K562 (cell line): ENCODE results near the gene TMCC2. TPM values are rescaled to one million over a fixed set of nuclear protein-coding genes. Genes with fewer than 3 reads are reported as not detected.

Experiments
- ATAC-seq: fragments of 200-7000 bp; cut with Tn5 transposase; 3 replicates; pipeline ENCODE4 v1.9.1; 2020; ENCODE audit warnings: moderate library complexity
- BruUV-seq: library from RNA; stranded (reverse); fragments of 400-500 nt; replicated peaks from 2 replicates; lab custom pipeline; 2021; lab: Mats Ljungman, UMichigan
- CTCF ChIA-PET: fragments of 300-600 bp; formaldehyde crosslinking; extraction: SDS; loops from one replicate; lab custom pipeline; 2021; ENCODE audit warnings: low intra/inter-chr PET ratio; lab: Yijun Ruan, JAX
- POLR2A ChIA-PET: fragments of 300-600, 350-650 bp; sonication (Branson Sonifier 250); formaldehyde crosslinking; extraction: SDS; loops from one replicate; lab custom pipeline; 2021; ENCODE audit warnings: antibody characterized with exemption, inconsistent platforms; lab: Yijun Ruan, JAX
- DNase-seq, 4 experiments: peaks; one replicate each; pipeline versions ENCODE4 v3.0.0 to v3.0.0-alpha.2; 2011 to 2018; ENCODE audit warnings: low spot score in 3 of 4, mixed read lengths in 3 of 4; ENCODE audit errors: extremely low read depth in 1 of 4
- FAIRE-seq: peaks from 2 replicates; lab custom pipeline; 2011; peaks lifted over from hg19 to GRCh38; lab: Jason Lieb, UNC
- H2AFZ ChIP-seq: 2 replicates; pipeline ENCODE4 v1.6.0; 2011; ENCODE audit warnings: low read depth, low read length, control low read depth, inconsistent platforms
- H3K27ac ChIP-seq: fragments of 200-600 bp; 3 replicates; pipeline ENCODE4 v1.8.0; 2011; ENCODE audit warnings: low read depth, mild to moderate bottlenecking, control low read depth, inconsistent platforms, low read length, moderate library complexity, mixed read lengths; ENCODE audit errors: extremely low read depth
- H3K27me3 ChIP-seq, 2 experiments: fragments of 300-600 bp in 1 of 2; 2 replicates in 1 of 2; 3 replicates in 1 of 2; pipeline versions ENCODE4 v1.6.0 to v1.8.0; 2011; ENCODE audit warnings: inconsistent platforms in 2 of 2, low read length in 2 of 2, mild to moderate bottlenecking in 1 of 2, mixed read lengths in 1 of 2, moderate library complexity in 1 of 2; ENCODE audit not compliant: control insufficient read depth in 2 of 2, insufficient read depth in 2 of 2
- H3K36me3 ChIP-seq: fragments of 300-600 bp; 3 replicates; pipeline ENCODE4 v1.8.0; 2011; ENCODE audit warnings: mild to moderate bottlenecking, low read length, inconsistent platforms; ENCODE audit not compliant: control insufficient read depth, insufficient read depth
- H3K4me1 ChIP-seq, 2 experiments: fragments of 200-600 bp in 1 of 2; replicated peaks in 1 of 2; 2 replicates in 1 of 2; 3 replicates in 1 of 2; pipeline versions ENCODE4 v1.5.1 to v1.8.0; 2011; ENCODE audit warnings: inconsistent platforms in 2 of 2, low read length in 2 of 2, mild to moderate bottlenecking in 1 of 2, mixed read lengths in 1 of 2, moderate library complexity in 1 of 2; ENCODE audit not compliant: control insufficient read depth in 2 of 2, insufficient read depth in 2 of 2
- H3K4me2 ChIP-seq: 2 replicates; pipeline ENCODE4 v1.6.1; 2011; ENCODE audit warnings: low read length, control low read depth, inconsistent platforms, mixed read lengths; ENCODE audit not compliant: insufficient read depth
- H3K4me3 ChIP-seq: fragments of 200-600 bp; sonication (generic), shearing (Covaris generic); 2 replicates; pipeline ENCODE4 v1.5.1; 2016; ENCODE audit warnings: control low read depth, inconsistent platforms
- H3K79me2 ChIP-seq: fragments of 200-600 bp; 3 replicates; pipeline ENCODE4 v1.8.0; 2011; ENCODE audit warnings: low read length, inconsistent platforms; ENCODE audit not compliant: control insufficient read depth, insufficient read depth
- H3K9ac ChIP-seq, 2 experiments: 2 replicates each; pipeline versions ENCODE4 v1.6.0 to v1.6.1; 2011; ENCODE audit warnings: low read depth in 2 of 2, low read length in 2 of 2, control low read depth in 1 of 2, inconsistent platforms in 1 of 2, mild to moderate bottlenecking in 1 of 2, mixed read lengths in 1 of 2; ENCODE audit not compliant: insufficient read depth in 1 of 2
- H3K9me1 ChIP-seq: one replicate; pipeline ENCODE4 v1.6.0; 2011; ENCODE audit warnings: inconsistent platforms, mild to moderate bottlenecking, low read length, moderate library complexity; ENCODE audit not compliant: control insufficient read depth, insufficient read depth
- H3K9me3 ChIP-seq: replicated peaks from 2 replicates; pipeline ENCODE4 v1.5.1; 2011; ENCODE audit warnings: low read depth, low read length, inconsistent platforms; ENCODE audit not compliant: control insufficient read depth, insufficient read depth
- H4K20me1 ChIP-seq: replicated peaks from 2 replicates; pipeline ENCODE4 v1.6.1; 2011; ENCODE audit warnings: low read length, inconsistent platforms, mixed read lengths; ENCODE audit not compliant: control insufficient read depth, insufficient read depth
- EGR1 ChIP-seq: fragments of 450-650 bp; conservative IDR thresholded peaks from 2 replicates; pipeline ENCODE4 v1.6.1; 2017; ENCODE audit warnings: mild to moderate bottlenecking
- WGBS: fragments of 100-300 bp; shearing (Covaris generic); methylation state at CpG from one replicate; pipeline ENCODE4 v1.1.6; 2016; ENCODE audit warnings: low coverage, mixed read lengths; ENCODE audit not compliant: insufficient coverage; ENCODE audit errors: missing lambda C conversion rate; 5-methylcytosine and 5-hydroxymethylcytosine counted together
- in situ Hi-C: fragments of 300-500 bp; cut with MboI; formaldehyde crosslinking; loops from 4 replicates; pipeline ENCODE4 v1.15.0; 2018; ENCODE audit warnings: inconsistent platforms, mixed read lengths
- intact Hi-C: fragments of 100-400 bp; cut with micrococcal nuclease; formaldehyde crosslinking; loops from 2 replicates; pipeline ENCODE4 v1.14.2; 2022
- polyA plus RNA-seq, 8 experiments: library from polyadenylated mRNA; depleted of rRNA in 4 of 8; stranded (reverse) in 5 of 8; unstranded in 3 of 8; fragments of >200 nt; fragmentation: Nextera tagmentation in 2 of 8; fragmentation: Illumina TruSeq in 1 of 8; extraction: Ambion mirVana in 2 of 8; extraction: Trizol in 1 of 8; gene quantifications; 2 replicates each; pipeline versions ENCODE4 v1.2.1 to v1.2.3, GENCODE V29; 2011 to 2014; ENCODE audit warnings: inconsistent platforms in 1 of 8, missing spikeins in 1 of 8
- total RNA-seq, 7 experiments: library from RNA; depleted of rRNA in 6 of 7; stranded (reverse); fragments of >200 nt in 6 of 7; fragmentation: Illumina TruSeq in 2 of 7; extraction: Trizol in 2 of 7; gene quantifications; 2 replicates each; pipeline versions ENCODE4 v1.2.1 to v1.2.3, GENCODE V29; 2011 to 2021; ENCODE audit warnings: low replicate concordance in 1 of 7
- TF ChIP-seq, protein P1 (sequence below): fragments of 200-800 bp; sonication (Bioruptor generic); IDR thresholded peaks from 2 replicates; pipeline ENCODE4 v1.6.1; 2017; ENCODE audit warnings: missing genetic modification characterization, missing compliant biosample characterization
- TF ChIP-seq, protein P2 (sequence below): sonication (generic); formaldehyde crosslinking; IDR thresholded peaks from 2 replicates; pipeline ENCODE4 v1.8.0; 2022; ENCODE audit warnings: missing genetic modification reagents, mild to moderate bottlenecking, moderate library complexity, borderline replicate concordance

The TMCC2 gene
- total and polyA plus RNA-seq, 9 of the 15 experiments (the other 6 are each of a cell fraction or from before 2014, with no cell fraction given), result 0.06 to 1.8 (median 0.98) TPM

DNA sequence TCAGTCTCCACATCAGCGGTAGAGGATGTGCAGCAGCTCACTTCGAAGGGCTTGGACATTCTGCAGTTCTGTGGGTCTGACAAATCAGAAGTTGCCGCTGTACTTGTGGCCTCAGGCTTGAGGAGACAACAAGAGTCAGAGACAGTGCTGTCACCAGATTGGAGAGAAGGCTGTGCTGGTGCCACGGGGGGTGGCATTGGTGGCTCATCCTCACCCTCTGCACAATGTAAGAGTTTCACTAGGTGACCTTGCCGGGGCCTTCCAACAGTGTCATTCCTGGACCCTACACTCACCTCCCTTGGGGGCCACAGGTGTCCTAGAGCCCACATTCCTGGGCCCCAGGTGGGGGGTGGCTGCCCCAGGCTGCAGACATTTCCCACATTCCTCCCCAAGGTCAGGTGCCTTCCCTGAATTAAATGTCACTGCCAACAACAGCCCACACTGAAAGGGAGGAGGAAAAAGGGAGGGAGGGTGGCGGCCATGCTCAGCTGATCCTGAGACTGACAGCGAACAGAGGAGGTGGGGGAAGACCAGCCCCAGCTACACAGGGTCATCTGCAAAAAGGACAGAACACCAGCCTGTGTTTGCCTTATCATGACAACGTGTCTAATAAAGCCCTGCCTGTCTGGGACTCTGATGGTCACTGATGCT, 46.4 kb downstream of the TMCC2 start:
- intact Hi-C loops, result no loop called here
- Histone ChIP-seq H3K9me3 (no peaks in the 10 kb centered on the region), H3K79me2 (no peaks in the 10 kb centered on the region), H3K27ac (no peak overlapping the region), H3K9me1 (no peaks in the 10 kb centered on the region), H3K9ac (0 out of 4 replicates have a peak overlapping the region, but pooled peaks of 1 of the 2 experiments have one; percentile 8), H3K4me1 (peaks cover 6 to 23% of the 10 kb centered on the region in 2 experiments), H3K4me3 (no peak overlapping the region), H4K20me1 (no peaks in the 10 kb centered on the region), H2AFZ (no peak overlapping the region), H3K27me3 (peaks cover 2 to 16% of the 10 kb centered on the region in 2 experiments; a peak in 4 of 5 replicates), H3K36me3 (no peaks in the 10 kb centered on the region), H3K4me2 (no peak overlapping the region)
- in situ Hi-C loops, result no loop called here
- ATAC-seq, result no peak
- DNase-seq, result no peak
- FAIRE-seq, result no peak
- POLR2A ChIA-PET, result interaction anchor here (0.6 to 2.7 kb wide), 10 partner anchors 12 to 408 kb away, joined by 3 to 15 read pairs (median 3); partner anchors contain the start of gene NUAK2
- WGBS, result 27% methylated on average over 8 of the region's 8 CpGs
- CTCF ChIA-PET, result interaction anchor here (2.4 to 6.6 kb wide), 2 partner anchors 50 to 250 kb away, joined by 10 to 144 read pairs; partner anchors contain the start of gene NUAK2
- no TSS peak for BruUV-seq
- no peak for TF ChIP-seq EGR1
- TF ChIP-seq, protein P1, sequence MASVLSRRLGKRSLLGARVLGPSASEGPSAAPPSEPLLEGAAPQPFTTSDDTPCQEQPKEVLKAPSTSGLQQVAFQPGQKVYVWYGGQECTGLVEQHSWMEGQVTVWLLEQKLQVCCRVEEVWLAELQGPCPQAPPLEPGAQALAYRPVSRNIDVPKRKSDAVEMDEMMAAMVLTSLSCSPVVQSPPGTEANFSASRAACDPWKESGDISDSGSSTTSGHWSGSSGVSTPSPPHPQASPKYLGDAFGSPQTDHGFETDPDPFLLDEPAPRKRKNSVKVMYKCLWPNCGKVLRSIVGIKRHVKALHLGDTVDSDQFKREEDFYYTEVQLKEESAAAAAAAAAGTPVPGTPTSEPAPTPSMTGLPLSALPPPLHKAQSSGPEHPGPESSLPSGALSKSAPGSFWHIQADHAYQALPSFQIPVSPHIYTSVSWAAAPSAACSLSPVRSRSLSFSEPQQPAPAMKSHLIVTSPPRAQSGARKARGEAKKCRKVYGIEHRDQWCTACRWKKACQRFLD, result no peak
- TF ChIP-seq, protein P2, sequence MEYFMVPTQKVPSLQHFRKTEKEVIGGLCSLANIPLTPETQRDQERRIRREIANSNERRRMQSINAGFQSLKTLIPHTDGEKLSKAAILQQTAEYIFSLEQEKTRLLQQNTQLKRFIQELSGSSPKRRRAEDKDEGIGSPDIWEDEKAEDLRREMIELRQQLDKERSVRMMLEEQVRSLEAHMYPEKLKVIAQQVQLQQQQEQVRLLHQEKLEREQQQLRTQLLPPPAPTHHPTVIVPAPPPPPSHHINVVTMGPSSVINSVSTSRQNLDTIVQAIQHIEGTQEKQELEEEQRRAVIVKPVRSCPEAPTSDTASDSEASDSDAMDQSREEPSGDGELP (CRISPR knock-in tag), result peak; percentile 49; the same call in 1 of the 2 replicates
